ENCODE measurements around the gene CYTH3. TPM values are rescaled to one million over a fixed set of nuclear protein-coding genes. Genes with fewer than 3 reads are reported as not detected.

The CYTH3 gene
- total and polyA plus RNA-seq, 2 of the 4 experiments (the other 2 are of a cell fraction), result 14.2 to 34.8 TPM

DNA sequence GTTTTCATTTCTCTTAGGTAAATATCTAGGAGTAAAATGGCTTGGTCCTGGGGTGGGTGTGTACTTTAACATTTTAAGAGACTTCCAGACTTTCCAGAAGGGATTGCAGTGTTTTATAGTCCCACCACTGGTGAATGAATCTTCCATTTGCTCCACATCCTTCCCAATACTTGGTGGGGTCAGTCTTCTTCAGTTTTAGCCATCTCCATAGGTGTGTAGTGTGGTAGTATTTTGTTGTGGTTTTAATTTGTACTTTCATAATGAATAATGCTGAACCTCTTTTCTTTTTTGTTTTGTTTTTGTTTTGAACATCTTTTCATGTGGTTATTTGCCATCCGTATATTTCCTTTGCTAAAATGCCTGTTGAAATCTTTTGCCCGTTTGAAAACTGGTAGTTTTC is 154.9 kb downstream of the CYTH3 start:
- Histone ChIP-seq H4K8ac (ENCODE audit: low read depth in 2 of 2, low read length in 2 of 2) (no peak overlapping the region), H3K27me3 (ENCODE audit: control insufficient read depth, insufficient read depth, low read length) (no peaks in the 10 kb centered on the region), H3K23ac (ENCODE audit: low read depth, low read length) (no peak overlapping the region), H3K9ac (ENCODE audit: low read depth, low read length) (no peak overlapping the region), H3K4me1 (ENCODE audit: control insufficient read depth, insufficient read depth, low read length) (no peaks in the 10 kb centered on the region), H2BK120ac (ENCODE audit: low read depth, low read length) (no peak overlapping the region), H3K79me1 (ENCODE audit: low read depth in 1 of 2, low read length in 2 of 2) (peaks cover 16 to 33% of the 10 kb centered on the region in 2 experiments), H3K18ac (ENCODE audit: low read depth, low read length) (no peak overlapping the region), H4K91ac (ENCODE audit: insufficient read depth, low read depth, low read length) (no peak overlapping the region), H2AK9ac (replicated peaks; ENCODE audit: low read depth, low read length, poor library complexity) (no peak overlapping the region), H2BK5ac (ENCODE audit: low read depth, low read length, poor library complexity, severe bottlenecking) (no peak overlapping the region), H3K9me1 (ENCODE audit: insufficient read depth, low read length) (no peaks in the 10 kb centered on the region; the same call in 1 of the 2 replicates), H3K56ac (ENCODE audit: extremely low read depth, insufficient read depth, low read length) (no peak overlapping the region), H2AFZ (replicated peaks; ENCODE audit: low read length, poor library complexity) (no peak overlapping the region), H3K14ac (replicated peaks; ENCODE audit: low read depth, low read length) (no peak overlapping the region), H3K4ac (ENCODE audit: low read depth, low read length) (no peak overlapping the region), H2AK5ac (ENCODE audit: low read depth, low read length) (no peak overlapping the region), H2BK15ac (ENCODE audit: low read depth, low read length) (no peak overlapping the region), H3K27ac (ENCODE audit: insufficient read depth, low read length) (no peak overlapping the region), H3K4me3 (ENCODE audit: insufficient read depth, low read depth, low read length) (no peak overlapping the region), H2BK20ac (ENCODE audit: low read depth, low read length) (no peak overlapping the region), H3K36me3 (ENCODE audit: control insufficient read depth, insufficient read depth, low read length) (peaks cover 40% of the 10 kb centered on the region), H3K9me3 (ENCODE audit: control insufficient read depth, insufficient read depth, low read length) (peaks cover 9% of the 10 kb centered on the region), H3K4me2 (ENCODE audit: low read depth, low read length) (no peak overlapping the region), H4K20me1 (ENCODE audit: insufficient read depth, low read length) (peaks cover 3% of the 10 kb centered on the region; the same call in 1 of the 2 replicates), H4K5ac (ENCODE audit: low read depth, low read length) (no peak overlapping the region)
- no peak for ATAC-seq (ENCODE audit: low read depth)
- intact Hi-C loops (cut with micrococcal nuclease), result no loop called here
- ChIA-PET CTCF (no interaction called here), POLR2A (ENCODE audit: unreplicated experiment) (no interaction called here)
- no peak for DNase-seq
- BruUV-seq (replicated peaks), result no TSS peak
- WGBS, 2 experiments (ENCODE audit: extremely low coverage in 2 of 2, insufficient read length in 1 of 2), result no CpG with 5 or more reads among the region's 2 CpGs
- in situ Hi-C loops (cut with MboI; ENCODE audit: low sequenced_read_pairs), result no loop called here
- dilution Hi-C loops (cut with HindIII; ENCODE audit: low sequenced_read_pairs, unreplicated experiment), result no loop called here
- TF ChIP-seq CHD1 (IDR thresholded peaks at IDR 0.05; ENCODE audit: low read depth, low read length) (no peak), RFX5 (IDR thresholded peaks at IDR 0.05; ENCODE audit: low read depth, low read length) (no peak), MXI1 (IDR thresholded peaks at IDR 0.05; ENCODE audit: borderline replicate concordance, low read depth, low read length) (no peak), MAZ (IDR thresholded peaks at IDR 0.05; ENCODE audit: borderline replicate concordance, low read depth, low read length) (no peak)
- TF ChIP-seq, protein P1, sequence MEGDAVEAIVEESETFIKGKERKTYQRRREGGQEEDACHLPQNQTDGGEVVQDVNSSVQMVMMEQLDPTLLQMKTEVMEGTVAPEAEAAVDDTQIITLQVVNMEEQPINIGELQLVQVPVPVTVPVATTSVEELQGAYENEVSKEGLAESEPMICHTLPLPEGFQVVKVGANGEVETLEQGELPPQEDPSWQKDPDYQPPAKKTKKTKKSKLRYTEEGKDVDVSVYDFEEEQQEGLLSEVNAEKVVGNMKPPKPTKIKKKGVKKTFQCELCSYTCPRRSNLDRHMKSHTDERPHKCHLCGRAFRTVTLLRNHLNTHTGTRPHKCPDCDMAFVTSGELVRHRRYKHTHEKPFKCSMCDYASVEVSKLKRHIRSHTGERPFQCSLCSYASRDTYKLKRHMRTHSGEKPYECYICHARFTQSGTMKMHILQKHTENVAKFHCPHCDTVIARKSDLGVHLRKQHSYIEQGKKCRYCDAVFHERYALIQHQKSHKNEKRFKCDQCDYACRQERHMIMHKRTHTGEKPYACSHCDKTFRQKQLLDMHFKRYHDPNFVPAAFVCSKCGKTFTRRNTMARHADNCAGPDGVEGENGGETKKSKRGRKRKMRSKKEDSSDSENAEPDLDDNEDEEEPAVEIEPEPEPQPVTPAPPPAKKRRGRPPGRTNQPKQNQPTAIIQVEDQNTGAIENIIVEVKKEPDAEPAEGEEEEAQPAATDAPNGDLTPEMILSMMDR (conservative IDR thresholded peaks at IDR 0.05; ENCODE audit: low read depth, low read length), result no peak
